NCI-H2029 treated with DMSO at 0.1 percent for 48 hours (cell line): ENCODE measurements around the gene NABP1.
"Not testable (repeated sequence)": the region's sequence is repeated elsewhere in the genome, so short reads cannot be mapped to it uniquely, and the experiment has no call there.

ENCODE experiments used
- DNase-seq: peaks from one replicate; lab custom pipeline; 2025; lab: John Stamatoyannopoulos, UW

NABP1 gene, protein sequence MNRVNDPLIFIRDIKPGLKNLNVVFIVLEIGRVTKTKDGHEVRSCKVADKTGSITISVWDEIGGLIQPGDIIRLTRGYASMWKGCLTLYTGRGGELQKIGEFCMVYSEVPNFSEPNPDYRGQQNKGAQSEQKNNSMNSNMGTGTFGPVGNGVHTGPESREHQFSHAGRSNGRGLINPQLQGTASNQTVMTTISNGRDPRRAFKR

DNA sequence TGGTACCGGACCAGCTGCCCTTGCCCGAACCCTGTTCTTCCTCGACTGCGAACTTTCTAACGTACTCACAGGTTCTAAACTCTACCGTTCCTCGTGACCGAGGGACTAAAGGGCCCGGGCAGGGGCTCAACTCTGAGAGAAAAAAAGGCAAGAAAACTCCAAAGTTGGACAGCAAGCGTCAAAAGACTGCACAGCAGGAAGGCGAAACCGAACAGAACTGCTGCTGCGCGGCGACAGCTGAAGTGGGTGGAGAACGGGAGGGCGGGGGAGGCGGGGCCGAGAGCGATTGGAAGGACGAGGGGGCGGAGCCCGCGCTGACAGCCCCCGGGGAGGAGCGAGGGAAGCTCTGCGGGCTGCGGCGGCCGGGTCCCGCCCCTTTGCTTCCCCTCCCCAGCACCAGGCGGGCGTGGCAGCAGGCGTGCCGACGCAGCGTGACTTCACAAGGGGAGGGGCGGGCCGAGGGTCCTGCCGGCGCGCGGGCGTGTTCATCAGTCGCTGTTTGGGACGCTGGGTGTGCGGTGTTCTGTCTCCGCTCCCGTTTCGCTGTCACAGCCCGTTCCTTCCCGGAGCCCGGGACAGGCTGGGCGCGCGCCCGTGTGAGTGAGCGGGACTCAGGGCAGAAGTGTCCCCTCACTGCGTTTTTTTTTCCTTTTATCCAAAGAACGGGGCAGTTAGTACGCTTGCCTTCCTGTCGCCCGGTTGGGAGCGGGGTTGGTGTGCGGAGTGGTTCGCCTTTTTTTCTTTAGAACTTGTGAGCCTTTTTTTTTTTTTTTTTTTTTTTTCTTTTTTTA is at the start of gene NABP1:
NABP1 (plus strand) TSS at position 491 of the 791 bp plus-strand sequence. CDS start 479 bp downstream, outside the sequence.
- peak; percentile 80 for DNase-seq

DNA sequence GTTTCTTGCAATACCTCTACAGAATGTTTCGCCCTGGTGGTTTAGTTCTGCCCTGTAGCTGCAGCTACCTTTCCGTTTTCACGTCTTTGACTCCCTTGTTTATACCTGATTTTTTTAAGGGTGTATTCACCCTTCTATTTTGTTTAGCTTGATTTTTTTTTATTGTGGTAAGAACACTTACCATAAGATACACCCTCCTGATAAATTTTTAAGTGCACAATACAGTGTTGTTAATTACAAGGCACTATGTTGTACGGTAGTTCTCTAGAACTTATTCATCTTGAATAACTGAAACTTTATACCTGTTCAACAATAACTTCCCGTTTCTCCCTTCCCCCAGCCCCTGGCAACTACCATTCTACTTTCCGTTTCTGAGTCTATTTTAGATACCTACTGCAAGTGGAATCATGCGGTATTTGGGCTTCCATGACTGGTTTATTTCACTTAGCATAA is 48.9 kb upstream of the NABP1 start:
- no peak for DNase-seq

DNA sequence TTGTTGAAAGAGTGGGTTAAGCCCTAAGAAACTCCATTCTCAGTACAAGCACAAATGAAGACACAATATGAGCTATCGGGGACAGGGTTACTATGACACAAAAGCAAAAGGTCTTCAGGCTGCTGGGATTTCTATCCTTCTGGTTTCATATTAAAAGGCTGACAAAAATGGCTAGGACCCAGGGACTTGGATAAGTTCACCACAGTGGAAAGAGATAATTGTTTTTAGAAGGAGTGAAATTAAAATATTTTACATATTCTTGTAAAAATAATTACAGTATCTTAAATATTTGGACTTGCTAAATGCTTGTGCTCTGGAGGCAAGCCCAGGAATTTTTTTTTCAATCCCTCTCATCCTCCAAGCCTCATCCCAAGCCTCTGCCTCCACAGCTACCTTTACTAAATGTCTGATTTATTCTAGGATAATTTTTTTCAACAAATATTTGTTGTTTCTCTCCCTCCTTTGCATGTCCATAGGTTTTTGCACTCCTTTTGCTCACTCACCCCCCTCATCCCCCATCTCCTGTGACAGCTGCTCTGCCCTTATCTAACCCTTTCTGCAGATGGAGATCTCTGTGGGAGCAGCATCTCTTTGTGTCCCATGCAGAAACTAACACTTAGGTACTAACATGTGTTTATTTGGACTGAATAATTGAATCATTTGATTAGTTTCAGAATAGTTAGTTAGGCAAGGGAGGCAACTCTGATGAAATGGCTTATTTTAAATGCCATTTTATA is 47.8 kb upstream of the NABP1 start:
- no peak for DNase-seq

DNA sequence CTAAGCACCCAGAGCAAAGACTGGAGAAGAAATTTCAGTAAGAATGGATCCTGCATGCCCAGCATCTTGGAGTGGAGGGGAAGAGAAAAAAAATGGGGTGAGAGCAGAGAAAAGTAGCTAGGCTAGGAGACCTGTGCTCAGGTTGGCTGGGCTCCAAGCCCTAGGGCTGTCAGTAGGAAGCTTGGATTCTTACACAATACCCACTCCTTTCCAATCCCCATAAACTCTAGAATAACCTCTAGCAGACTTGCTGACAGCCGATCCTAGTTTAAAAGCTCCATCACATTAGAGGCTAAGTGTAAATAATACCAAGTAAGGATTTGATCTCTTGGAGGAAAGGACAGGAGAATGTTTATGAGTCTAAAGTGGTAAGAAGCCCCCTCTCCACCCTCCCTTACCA is 46.2 kb upstream of the NABP1 start:
- DNase-seq, result no peak

DNA sequence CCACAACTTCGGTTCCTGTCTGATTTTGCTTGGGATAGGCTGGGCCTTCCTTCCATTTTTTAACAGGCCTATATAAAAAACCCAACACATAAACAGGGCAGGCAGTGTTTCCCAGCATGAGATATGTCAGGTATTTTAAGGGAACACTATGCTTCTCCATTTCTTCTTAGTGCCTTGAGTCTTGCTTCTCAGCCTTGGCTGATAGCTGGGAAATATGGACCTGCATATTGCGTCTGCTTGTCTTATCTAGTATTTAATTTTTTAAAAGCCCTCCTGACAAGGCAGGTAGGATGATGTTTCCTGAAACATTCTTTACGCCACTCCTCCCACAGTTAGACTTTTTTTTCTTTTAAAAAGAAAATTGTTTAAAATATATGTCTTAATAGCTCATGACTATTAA is 45.5 kb upstream of the NABP1 start:
- no peak for DNase-seq

DNA sequence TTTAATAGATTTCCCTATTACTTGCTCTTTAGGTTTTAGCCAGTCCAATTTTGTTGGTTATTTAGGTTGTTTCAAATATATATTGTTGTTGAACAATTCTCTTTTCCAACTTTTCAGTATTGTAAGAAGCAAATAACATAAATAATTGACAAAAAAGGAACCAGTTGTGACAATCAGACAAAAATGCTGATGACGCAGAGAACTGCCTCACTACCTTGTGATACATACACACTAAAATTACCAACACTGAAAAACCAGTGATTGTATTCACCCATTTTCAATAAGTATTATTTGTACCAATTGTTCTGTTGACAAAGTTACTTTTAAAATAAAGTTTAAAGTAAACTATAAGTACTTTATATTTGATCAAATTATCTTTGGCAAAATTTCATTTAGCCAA is 43.1 kb upstream of the NABP1 start:
- no peak for DNase-seq

DNA sequence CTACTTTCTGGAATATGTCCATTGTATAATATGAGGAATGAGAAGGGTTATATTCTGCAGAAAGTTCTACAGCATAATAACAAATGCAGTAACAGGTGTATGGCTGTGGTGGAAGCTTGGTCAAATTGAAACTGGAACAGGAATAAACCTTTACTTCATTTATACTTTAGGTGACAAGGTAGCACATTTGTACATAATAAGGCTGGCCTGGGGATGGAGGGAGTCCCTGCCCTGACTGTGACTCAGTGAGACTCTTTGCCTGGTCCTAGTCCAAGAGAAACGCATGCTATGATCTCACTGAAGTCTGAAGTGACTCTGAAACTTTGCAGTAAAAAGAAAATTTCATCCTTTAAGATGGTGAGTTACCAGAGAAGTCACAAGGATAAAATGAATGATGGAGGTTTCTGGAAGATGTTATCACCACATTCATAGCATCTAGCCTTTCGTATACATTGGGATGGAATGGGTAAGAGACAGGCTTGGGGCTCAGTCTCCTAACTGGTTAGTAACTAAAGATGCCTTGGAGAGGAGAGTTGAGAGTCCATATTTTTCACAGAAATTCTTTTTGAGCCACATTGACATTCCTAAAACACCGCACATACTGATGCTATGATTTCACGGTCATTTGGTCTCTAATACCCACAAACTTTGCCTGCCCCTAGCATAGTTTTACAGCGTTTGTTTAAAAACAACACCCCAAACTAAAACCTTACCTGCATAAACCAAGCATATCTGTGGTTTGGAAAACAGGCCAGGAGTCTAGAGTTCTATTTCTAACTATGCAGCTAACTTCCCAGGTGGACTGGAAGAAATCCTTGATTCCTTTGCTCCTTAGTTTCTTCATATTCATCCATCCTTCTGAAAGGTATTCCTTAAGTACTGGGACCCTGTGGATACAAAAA is 42.4 kb upstream of the NABP1 start:
- DNase-seq, result no peak

DNA sequence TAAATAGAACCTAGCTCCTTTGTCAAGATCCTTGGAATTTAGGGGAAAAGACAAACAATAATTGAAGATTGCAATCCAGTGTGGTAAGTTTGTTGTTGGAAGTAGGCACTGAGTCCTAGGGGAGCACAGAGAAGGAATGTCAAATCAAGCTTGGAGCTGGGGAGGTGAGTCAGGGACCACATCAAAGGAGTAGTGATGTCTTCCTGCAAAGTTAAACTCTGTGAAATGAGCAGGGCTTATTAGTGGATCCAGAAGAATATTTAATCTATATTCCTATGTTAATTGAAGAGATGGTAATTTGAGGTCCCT is 41.7 kb upstream of the NABP1 start:
- DNase-seq, result no peak

DNA sequence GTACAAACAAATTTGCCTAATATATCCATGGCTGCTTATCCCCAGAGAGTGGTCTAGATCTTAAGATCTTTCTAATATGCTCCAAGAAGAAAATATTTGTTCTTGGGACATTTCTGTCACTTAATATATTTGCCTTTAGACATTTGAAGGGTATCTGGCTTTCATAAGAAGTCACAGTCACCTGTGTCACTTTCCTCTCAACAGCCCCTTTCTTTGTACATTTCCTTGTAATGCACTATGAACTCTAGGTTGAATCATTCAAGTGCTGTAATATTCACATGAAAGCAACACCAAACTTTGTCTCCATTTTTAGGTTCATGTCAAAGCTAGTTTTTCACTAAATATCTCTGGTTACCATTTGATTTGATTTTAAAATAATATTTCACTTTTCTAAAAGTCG is 41.4 kb upstream of the NABP1 start:
- no peak for DNase-seq

DNA sequence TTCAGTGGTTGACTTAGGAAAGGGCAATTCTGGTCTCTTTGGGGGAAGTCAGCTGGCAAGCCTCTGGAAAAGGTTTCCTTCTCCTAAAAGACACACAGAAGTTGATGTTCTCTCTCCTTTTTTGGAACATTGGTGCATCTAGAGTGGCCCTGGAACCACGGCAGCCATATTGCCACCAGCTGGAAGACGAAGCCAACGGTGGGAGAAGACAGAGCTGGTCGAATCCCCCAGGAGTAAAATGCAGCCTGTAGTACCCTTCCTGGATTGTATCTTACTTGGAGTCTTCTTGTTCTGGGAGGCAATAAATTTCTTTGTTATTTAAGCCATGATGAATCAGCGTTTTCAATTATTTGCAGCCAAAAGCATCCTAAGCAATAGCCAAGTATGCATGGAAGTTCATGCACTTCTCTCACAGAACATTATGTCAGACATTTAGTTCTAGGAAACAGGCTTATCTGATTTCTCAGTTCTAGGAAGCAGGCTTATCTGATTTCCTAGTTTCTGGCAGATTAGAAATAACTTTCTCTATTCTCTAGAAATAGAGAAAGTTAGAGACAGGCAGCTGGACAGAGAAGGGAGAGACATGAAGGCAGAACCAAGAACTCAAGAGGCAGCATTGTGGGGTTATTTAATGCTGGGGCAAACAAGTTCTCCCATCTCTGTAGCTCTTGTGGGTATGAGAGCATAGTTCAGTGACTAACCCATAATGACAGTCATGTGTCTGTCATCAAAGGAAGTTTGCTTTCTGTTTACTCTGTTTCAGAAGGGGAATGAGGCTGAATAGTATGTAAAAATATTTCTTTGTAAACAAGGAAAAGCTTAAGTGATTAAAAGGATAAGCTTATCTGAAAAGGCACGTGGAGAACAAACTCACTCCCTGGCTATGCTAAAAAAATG is 40.5 kb upstream of the NABP1 start:
- peak; percentile 12 for DNase-seq

DNA sequence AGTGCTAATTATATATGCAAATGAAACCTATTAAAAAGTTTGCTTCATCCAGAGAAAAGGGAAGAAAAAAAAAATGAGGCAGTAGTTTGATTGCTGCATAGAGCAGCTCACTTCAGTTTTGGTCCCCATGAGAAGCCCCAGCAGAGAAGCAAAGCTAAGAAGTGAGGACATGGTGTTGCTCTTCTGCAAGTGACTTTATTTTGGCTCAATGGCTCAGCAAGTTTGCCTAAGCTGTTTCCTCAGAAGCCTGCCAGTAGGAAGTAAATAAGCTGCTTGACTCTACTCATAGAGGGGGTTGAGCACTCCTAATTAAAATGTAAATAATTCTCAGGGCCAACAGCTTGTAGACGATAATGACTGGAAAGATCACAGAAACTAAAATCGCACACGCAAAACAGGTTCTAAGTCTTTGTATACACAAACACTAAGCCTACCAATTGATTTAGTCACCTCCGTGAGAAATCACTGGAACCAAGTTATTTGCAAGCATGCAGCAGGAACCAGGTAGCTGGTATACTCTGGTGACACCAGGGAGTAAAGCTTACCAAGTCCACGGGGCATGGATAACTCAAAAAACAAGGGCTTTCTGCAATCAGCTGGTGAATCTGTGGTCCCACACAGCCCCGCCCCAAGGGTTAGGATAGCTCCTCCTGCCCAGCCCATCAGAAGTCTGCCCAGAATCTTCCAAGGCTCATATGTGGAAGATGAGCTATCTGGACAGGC is 39.7 kb upstream of the NABP1 start:
- peak; percentile 51 for DNase-seq

DNA sequence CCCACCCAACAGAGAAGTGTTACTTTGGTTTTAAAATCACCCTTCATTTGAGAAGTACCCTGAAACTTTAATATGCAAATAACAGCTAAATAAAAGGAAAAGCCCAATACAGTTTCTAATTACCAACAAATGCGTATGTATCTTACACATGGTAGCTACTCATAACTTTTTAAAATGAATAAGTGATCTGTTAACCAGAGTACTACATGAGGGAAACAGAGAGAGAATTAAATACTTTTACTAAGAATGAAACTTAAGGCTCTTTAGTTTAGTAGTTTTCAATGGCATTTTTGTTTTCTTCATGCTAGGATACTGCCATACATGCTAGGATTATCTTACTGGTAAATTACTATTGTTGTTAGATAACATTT is 39.1 kb upstream of the NABP1 start:
- DNase-seq, result no peak

DNA sequence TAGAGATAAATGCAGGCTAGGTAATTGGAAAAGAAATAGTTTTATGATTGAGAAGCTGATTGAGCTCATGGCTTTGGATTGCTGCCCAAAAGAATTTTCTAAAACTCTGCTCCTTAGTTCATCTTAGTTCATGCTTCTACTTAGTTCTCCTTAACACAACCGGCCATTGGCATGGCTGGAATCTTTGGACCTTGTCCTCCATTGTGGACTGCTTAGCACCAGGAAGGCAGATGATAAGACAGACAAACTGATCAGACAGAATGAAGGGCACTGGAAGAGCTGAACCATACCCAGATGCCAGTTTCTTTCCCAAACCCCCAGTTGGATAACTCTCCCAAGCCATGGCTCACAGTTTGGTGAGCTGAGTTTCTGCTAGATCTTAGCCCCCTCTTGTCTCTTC is 36.3 kb upstream of the NABP1 start:
- no peak for DNase-seq

DNA sequence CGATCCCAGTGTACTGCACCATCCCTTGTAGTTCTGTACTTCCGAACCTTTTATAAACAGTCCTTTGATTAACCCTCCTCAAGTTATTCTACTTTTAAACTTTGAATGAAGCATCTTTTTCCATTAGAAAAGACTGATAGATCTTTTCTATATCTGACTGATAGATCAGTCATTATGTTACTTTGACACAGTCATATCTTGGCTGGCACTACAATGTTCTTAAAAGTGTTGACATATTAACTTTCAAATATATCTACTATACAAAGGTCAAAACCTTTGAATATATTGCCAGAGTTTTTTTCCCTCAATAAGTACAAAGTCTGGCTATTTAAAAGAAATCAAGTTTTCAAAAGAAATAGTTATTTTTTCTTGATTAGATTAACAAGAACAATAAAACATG is 35.4 kb upstream of the NABP1 start:
- no peak for DNase-seq

DNA sequence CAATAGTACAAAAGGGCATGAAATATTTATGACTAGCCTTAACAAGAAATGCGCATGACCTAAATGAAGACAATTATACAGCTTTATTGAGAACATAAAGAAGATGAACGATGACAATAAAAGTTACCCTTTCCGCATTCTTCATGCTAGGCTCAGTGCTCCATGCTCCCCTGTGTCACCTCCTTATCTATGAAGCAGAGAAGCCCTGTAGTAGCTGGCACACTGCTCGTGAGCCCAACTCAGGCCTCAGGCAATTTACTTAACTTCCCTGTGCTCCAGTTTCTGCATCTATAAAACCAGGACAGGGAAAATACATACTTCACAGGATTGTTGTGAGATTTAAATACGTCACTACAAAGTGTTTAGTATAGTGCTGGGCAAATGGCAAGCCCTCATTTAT is 34.5 kb upstream of the NABP1 start:
- no peak for DNase-seq

DNA sequence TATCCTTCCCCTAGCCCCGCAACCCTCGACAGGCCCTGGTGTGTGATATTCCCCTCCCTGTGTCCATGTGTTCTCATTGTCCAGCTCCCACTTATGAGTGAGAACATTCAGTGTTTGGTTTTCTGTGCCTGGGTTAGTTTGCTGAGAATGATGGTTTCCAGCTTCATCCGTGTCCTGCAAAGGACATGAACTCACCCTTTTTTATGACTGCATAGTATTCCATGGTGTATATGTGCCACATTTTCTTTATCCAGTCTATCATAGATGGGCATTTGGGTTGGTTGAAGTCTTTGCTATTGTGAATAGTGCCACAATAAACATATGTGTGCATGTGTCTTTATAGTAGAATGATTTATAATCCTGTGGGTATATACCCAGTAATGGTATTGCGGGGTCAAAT is 33.3 kb upstream of the NABP1 start:
- not testable (repeated sequence) for DNase-seq

DNA sequence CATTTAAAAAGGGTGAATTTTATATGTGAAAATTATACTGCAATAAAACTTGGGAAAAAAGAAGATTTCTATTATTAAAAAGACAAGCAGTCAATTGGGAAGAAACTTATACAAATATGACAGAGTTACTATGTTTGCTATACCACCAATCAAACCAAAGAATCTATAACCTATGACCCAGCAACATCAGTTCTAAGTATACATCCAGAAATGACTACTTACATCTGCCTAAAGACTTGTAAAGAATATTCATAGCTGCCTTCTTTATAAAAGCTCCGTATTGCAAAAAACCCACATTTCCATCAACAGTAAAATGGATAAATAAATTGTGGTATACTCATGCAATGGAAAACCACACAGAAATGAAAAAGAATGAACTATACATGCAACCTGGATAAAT is 32.9 kb upstream of the NABP1 start:
- DNase-seq, result no peak

DNA sequence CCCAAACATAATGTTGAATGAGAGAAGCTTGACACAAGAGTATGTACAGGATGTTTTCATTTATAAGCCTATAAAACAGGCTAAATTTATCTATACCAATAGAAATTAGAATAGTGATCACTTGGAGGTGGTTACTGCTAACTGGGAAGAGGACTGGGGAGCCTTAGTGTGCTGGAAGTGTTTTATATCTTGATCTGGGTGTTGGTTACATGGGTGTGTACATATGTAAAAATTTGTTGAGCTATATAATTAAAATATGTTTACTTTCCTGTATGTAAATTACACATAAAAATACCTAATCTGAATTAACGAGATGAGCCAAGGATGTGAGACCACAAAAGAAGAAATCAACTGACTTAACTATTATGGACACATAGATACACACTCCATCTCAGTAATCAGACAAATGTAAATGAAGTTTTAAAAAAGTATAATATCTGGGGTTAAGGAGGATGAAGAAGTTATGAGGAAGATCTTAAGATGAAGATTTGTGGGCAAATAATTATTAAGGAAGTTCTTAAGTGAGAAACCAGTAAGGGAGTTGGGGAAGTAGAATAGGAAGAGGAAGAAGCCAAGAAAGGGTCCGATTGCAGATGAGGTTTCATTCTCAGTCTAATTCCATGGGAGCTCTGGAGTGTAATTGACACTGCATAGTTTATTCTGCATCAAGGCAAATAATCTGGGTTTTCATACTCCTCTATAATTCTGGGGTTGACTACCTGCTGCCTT is 32.3 kb upstream of the NABP1 start:
- no peak for DNase-seq

DNA sequence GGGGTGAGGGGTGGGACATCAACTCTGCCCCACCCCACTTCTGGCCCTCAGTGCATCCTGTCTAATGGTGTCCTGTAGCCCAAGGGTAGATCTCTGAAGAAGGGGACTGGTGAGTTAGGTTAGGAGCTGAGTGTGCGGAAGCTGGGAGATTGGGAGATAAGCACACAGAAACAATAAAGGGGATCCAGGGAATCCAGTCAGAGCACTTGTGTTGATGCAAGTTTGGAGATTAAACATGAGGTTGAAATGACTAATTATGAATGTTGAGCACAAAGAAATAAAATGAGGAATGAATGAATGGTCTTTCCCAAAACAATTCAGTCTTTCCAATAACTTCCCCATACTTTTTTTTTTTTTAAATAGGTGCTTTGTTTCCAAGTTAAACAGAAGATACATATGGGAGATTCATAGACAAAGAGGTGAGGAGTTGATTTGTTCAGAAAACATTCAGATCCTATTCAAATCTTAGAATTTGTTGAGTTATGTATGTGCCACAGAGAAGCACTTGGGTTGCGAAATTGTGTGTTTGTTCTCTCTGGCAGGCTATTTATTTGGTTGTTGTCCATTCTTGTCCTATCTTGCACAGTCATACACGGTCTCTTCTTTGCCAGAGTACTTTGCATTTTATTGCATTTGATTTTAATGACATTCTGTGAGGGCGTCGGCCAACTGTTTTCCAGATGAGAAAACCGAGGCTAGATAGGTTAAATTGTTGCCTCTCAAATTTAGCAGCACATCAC is 31.6 kb upstream of the NABP1 start:
- DNase-seq, result no peak
